ENCODE measurements around the gene CHRM1.

- TF ChIP-seq ZNF878 (CRISPR knock-in tag; IDR thresholded peaks at IDR 0.05) (no peak), SALL2 (CRISPR knock-in tag; IDR thresholded peaks at IDR 0.05) (no peak), GPBP1L1 (CRISPR knock-in tag; IDR thresholded peaks at IDR 0.05) (no peak), NR3C1 (CRISPR knock-in tag; IDR thresholded peaks at IDR 0.05) (no peak), TCF12 (IDR thresholded peaks at IDR 0.05) (no peak), TCF12 (CRISPR knock-in tag; IDR thresholded peaks at IDR 0.05) (no peak), ATF2 (CRISPR knock-in tag; IDR thresholded peaks at IDR 0.05) (no peak), POLR2AphosphoS5 (IDR thresholded peaks at IDR 0.05; ENCODE audit: low read depth, low read length) (no peak), ATF3 (CRISPR knock-in tag; IDR thresholded peaks at IDR 0.05) (no peak), CBX5 (CRISPR knock-in tag; IDR thresholded peaks at IDR 0.05; ENCODE audit: borderline replicate concordance) (no peak), MZF1 (CRISPR knock-in tag; IDR thresholded peaks at IDR 0.05; ENCODE audit: borderline replicate concordance) (no peak), ZNF709 (CRISPR knock-in tag; IDR thresholded peaks at IDR 0.05) (no peak)
These were observed 9.7 kb downstream of the CHRM1 start for GRCh38 chr11:62911137-62912130.

All from HepG2 (cell line).